Right hindlimb (tissue), 1 donor: ENCODE data around the gene PROK2.

ENCODE experiments used
- DNase-seq: peaks from one replicate; pipeline ENCODE4 v3.0.0-alpha.2; 2018

The PROK2 gene, protein sequence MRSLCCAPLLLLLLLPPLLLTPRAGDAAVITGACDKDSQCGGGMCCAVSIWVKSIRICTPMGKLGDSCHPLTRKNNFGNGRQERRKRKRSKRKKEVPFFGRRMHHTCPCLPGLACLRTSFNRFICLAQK

DNA sequence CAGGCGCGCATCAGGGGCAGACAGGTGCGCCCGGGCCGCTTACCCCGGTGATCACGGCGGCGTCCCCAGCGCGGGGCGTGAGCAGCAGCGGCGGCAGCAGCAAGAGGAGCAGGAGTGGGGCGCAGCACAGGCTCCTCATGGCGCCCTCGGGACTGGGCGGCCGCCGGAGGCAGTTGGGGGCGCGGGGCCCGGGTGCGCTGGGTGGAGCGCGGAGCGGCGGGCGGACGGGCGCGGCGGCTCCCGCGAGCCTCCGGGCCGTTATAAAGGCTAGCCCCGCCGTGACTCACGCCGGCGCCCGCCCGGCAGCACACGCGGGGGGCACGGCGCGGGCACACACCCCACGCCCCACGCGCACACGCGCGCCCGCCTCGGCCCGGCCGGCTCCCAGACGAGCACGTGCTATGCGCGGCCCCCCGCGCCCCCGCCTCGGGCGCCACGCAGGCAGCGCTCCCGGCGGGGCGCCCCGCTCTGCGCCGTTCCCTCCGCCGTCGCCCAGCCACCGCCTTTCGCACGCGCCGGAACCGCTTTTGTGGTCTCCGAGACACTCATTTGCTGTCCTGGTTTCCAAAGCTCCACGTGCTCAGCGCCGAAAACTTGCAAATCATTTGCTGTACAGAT, at the start of gene PROK2:
Gene PROK2, minus strand, starts transcription at position 235 of the 618 bp plus-strand sequence. Its CDS starts 96 bp downstream, at position 139.
- peak; percentile 55 for DNase-seq

DNA sequence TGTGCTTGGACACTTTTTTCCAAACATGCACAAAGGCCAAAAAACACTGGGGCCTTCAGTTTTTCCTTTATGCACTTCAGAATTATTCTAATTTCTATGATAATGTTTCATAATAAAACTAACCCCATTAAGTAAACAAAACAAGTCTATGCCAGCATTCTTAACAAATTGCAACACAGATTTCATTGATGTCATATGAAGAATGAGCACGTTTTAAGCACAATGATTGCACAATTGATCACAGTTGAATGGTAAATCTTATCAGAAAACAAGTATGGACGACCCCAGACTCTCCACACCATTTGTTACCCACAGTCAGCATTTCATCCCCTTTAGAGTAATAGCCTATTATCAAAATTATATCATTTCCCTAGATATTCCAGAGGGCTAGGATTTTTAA, 46.7 kb upstream of the PROK2 start:
- DNase-seq = no peak

DNA sequence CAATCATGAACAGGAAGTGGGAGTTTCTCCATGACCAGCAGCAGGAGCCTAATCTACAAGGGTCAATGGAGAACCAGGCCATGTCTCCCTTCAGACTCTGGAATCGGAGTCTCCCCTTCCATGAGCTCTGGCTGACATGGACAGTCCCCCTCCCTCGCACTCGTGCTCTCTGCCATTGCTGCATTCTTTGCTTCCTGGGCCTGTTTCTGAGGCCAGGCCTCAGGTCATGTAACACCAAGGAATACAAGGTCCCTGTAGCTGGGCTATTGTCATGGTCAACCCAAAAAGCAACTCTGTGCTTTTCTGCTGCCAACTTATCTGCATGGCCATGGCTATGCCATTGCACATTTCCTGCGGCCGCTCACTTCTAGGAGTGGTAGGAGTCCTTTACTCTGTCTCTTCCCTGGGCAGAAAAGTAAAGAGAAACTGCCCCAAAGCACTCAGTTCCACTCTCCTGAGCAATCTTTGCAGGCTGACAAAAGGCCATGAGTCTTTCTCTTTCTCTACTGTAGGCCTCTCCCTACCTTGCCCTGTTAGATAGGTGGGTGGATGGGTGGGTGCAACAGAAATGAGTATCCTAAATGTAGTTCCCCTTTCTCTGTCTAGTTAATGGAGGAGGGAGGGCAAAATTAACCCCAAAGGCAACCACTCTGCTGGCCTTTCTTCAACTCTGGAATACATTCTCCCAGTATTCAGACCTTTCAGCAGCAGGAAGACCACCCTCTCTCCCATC, 40.8 kb upstream of the PROK2 start:
- DNase-seq = no peak

DNA sequence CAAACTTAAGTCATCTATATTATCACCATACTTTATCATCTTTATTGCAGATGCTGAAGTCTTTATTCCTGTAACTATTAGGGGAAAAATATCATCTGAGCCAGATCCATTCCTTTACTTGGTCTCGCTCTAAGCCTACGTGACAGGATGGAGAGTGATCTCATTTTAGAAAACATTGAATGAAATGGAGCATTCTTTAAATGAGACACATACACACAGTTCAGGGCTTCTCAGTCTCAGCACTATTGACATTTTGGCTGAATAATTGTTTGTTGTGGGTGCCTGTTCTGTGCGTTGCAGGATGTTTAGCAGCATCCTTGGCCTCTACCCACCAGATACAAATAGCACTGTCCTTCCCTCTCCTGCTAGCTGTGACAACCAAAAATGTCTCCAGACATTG, 36.2 kb upstream of the PROK2 start:
- no peak for DNase-seq

DNA sequence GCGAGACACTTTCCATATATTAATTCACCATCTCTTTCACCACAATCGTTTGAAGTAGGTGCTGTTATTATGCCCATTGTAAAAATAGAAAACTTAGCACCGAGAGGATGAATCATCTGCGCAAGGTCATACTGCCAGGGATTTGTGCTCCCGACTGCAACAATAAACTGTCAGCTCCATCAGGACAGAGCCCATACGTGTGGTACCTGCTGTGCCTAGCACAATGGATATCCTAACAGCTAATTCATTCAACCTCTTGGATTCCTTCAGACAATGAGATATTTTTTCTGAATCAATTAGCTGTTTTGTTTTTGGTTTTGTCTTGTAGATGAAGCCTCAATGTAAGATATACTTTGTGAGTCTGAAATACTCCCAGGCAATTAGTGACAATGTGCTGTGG, 32.3 kb upstream of the PROK2 start:
- no peak for DNase-seq

DNA sequence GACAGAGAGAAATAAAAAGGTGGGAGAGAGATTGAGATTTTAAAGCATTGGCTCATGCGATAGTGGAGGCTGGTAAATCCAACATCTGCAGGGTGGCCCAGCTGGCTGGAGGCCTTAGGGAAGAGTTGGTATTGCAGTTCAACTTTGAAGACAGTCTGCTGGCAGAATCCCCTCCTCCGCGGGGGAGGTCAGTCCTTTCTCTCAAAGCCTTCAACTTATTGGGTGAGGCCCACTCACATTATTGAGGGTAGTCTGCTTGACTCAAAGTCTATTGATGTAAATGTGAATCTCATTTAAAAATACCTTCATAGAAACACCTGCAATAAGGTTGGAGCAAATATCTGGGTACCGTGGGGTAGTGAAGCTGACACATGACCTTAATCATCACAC, 31.8 kb upstream of the PROK2 start:
- no peak for DNase-seq

DNA sequence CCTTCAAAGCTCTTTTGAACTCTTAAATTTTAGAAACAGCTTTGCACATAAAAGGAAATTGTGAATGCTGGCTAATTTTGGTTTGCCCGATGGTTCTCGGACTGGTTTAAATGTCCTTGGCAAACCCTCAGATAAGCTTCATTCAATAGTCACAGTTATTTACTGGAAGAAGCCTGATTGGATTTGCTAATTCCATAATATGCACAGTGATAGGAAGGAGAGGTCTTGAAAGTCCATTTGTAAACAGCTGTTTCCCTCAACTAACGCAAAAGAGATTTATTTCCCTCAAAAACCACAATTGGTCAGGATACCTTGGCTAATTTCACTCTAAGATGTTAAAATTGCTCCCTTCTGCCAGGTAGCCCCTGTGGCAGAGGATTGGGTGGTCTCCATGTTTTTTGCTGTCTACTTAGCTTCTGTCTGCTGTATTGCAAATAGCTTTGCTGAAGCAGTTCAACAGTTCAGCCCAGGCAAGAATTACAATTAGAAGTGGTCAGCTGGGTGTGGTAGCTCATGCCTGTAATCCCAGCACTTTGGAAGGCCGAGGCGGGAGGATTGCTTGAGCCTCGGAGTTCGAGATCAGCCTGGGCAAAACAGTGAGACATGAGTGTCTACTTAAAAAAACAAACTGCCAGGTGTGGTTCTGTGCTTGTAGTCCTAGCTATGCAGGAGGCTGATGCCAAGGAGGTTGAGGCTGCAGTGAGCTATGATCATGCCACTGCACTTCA, 30.6 kb upstream of the PROK2 start:
- no peak for DNase-seq

DNA sequence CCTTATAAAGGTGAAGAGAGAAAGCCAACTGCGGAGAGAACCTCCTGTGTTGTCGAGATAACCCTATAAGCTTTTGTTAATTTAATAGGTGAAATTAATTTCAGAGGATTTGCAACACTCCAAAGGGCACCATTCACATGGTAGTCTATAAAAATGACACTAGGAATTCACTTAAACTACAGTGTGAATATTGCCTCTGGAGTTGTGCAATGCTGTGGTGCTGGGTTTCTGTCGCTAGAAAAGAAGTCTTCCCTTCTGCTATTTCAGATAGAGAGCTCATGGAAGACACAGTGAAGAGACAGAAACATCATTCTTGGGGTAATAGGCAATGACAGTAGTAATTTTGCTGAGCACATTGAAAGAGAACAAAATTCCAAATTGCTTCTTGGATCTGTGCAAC, 28.8 kb upstream of the PROK2 start:
- DNase-seq = no peak

DNA sequence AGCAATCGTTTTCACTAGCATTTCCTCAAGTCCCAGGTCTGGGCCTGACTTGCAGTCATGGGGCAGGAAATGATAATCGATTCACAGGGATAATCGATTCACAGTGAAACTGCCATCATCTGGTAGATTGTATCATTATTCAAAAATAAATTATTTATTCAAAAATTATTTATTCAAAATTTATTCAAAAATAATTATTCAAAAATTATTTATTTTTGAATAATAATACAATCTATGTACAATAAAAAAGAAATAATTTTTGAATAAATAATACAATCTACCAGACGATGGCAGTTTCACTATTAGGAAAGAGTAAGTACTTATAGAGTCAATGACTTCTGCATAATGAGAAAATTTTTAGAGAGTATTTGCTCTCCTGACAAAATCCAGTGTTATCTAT, 28.1 kb upstream of the PROK2 start:
- no peak for DNase-seq

DNA sequence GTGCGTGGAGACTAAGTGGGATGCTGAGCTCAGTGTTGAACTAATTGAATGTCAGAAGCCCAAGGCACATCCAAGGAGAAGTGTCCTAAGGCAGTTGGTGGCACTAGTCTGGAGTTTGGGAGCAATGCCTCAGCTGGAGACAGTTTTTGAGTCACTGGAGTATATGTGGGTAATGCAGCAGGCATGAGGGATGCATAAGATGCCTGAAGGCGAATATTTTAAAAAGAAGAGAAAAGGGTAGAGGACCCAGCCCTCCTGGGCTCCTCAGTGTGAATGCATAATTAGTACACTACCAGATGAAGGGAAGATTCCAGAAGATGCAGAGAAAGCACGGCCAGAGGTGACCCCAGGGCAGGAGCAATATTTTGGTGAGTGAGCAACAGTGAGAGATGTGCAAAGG, 25.1 kb upstream of the PROK2 start:
- no peak for DNase-seq

DNA sequence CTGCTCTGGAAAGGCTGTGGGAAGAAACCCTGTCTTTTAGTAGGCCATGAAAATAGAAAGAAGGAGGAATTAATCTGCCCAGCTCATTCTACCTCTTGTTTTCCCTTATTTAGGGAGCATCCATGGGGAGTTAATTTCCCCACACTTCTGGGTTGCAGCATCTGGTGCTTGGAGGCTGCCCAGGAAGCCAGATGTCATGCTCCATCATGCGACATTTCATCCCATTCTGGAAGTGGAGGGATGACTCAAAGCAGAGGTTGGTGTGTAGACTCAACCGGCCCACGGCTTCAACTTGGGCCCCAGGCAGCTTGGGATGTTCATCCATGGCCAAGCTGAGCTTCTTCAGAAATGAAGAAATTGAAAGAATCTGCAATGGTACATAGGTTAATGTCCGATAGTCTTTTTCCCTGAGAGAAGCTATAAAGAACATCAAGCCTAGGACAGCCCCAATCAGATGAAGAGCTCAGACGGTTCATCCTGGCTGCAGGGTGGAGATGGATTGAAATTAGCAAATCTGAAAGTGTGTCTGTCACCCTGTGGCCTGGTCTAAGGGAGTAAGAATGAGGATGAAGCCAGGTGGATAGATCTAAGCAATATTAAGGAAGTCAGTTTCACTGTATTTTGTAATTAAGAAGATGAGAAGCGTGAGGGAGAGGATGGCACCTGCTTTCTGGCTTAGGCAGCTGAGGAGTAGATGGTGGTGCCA, 24.5 kb upstream of the PROK2 start:
- no peak for DNase-seq

DNA sequence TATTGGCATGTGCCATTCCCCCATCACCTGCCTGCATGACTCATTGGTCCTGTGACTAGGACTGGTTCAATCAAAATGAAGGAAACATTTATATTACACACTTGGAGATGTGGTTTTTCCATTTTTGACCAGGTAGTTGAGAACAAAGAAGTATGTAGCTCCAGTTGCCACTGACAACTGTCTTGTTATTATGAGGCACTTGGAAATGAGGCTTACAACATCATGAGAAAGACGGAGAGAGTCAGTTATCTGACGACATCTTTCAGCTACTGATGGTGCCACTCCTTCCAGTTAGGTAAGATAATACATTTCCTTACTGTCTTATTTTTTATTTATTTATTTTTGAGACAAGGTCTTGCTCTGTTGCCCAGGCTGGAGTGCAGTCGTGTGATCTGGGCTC, 21.8 kb upstream of the PROK2 start:
- DNase-seq = no peak

DNA sequence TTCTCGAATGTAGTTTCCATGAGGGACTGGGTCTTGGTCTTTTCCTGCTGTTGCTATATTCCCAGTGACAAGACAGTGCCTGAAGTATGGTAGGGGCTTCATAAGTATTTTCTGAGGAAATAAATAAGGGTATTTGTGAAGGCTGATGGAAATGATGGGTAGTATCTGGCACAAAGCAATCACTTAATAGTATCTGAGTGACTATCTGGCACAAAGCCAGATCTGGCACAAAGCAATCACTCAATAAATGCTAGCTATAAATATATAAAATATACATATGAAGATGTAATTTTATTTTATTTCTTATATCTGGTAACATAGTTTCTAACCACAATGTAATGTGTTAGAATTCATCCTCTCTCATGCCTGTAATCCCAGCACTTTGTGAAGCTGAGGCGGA, 20.7 kb upstream of the PROK2 start:
- no peak for DNase-seq

DNA sequence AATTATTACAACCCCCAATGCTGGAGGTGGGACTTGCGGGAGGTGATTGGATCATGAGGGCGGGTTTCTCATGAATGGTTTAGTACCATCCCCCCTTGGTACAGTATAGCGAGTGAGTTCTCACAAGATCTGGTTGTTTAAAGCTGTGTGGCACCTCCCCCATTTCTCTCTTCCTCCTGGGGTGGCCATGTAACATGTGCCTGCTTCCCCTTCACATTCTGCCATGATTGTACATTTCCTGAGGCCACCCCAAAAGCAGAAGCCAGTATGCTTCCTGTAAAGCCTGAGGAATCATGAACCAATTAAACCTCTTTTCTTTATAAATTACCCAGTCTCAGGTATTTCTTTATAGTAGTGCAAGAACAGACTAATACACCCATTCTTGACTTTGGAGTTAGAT, 20.3 kb upstream of the PROK2 start:
- no peak for DNase-seq

DNA sequence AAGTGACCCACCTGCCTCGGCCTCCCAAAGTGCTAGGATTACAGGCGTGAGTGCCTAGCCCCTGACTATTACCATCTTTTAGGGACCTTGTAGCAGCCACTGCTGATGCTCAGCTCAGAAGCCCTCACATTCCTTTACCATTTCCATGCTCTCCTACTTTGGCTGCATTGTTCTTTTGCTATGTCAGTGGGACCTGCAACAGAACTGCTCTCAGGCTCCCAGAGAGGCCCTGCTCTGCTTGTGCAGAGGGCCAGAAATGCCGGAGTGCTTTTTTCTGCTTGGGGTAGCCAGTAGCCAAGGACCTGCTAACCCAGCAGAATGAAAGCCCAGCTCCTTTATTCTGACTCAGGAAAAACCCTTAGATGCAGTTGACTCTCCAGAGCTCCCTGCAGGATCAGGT, 18.3 kb upstream of the PROK2 start:
- DNase-seq = no peak

DNA sequence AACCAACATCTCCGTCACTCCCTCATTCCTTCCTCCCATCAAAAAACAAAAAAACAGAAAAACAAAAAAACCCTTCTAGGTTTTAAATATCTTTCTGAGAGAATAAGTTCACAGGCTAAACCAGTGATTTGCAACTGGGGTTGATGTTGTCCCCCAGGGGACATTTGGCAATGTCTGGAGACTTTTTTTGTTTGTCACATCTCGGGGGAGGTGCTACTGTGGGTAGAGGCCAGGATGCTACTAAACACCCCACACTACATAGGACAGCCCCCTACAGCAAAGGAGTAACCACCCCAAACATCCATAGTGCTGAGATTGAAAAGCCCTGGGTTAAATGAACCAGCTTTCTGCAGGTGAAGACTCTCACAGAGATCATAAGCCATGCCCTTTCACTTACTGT, 17.0 kb upstream of the PROK2 start:
- no peak for DNase-seq

DNA sequence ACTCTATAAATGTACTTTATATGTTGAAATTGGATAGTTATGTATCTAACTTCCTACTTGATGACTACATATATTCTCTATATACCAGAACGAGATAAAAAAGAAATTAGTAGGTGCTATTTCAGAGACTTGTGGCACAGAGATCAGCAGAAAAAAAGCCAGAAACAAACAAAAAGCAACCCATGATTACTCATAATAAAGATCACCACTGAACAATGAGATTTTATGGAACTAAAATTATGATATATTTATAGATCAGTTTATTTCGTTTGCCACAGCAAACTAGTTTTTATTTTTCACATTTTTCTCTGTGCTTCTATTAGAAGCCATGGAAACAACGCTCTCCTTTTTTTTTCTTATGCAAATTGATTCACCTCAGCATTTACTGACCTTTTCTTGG, 15.1 kb upstream of the PROK2 start:
- no peak for DNase-seq

DNA sequence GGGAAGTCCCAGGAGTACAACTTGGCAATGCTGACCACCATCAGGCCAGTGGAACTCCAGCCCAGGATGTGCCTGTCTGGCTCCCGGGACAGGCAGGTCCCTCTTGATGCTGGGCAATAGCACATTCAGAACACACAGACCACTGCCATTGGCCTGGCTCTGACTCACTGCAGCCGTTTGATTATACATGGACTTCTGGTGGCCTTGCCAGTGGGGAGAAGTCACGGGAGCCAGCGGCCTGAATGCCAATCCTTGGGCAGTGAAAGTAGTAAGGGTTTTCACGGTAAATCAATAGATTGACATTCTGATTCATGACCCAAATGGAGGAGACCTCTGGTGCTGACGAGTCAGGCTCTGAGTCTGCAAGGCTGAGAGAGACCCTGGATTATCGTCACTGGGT, 12.5 kb upstream of the PROK2 start:
- DNase-seq = no peak

DNA sequence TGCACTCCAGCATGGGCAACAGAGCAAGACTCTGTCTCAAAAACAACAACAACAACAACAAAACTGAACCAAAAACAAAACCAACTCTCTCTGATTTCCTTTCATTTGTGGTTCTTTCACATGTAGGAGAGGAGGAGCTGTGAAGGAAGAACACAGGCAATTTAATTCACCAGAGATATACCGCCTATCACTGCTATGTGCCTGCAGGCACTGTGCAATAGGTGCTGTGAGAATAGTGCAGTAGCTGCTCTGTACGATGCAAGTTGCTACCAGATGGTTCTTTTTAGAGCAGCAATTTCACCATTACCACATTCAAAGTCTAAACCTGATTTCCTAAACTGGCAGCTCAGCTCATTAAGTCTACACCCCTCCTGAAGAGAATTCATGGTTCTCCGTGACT, 11.3 kb upstream of the PROK2 start:
- DNase-seq = no peak

DNA sequence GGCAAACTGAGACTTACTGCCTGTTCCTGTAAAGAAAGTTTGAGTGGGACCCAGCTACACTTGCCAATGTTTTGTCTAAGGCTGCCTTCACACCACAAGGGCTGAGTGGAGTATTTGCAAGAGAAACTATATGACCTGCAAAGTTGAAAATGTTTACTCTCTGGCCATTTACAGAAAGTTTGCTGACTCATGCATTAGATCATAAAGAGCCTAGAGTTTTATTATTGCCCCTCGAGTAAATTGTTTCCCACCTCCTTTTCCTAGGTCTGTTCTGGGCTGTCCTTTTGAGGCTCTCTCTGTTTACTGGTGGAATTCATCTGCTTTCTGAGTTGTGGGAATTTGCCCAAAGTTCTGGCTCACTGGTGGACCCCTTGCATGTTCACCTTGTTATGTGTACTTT, 6.7 kb upstream of the PROK2 start:
- DNase-seq = no peak

DNA sequence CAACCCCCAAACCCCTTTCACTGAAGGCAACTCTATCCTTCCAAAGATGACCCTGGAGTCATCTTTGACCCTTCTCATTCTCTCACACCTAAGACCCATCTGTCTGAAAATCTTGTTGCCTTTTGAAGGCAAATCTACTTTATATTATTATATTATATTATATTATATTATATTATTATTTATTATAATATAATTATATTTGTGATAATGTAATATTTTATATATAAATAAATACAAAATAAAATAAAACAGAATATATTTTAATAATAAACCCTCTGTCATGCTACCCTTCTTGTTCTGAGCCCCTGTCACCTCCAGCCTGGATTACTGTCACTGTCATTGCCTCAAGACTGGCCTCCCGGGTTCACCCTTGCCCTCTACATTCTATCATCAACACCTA, 5.0 kb upstream of the PROK2 start:
- no peak for DNase-seq

DNA sequence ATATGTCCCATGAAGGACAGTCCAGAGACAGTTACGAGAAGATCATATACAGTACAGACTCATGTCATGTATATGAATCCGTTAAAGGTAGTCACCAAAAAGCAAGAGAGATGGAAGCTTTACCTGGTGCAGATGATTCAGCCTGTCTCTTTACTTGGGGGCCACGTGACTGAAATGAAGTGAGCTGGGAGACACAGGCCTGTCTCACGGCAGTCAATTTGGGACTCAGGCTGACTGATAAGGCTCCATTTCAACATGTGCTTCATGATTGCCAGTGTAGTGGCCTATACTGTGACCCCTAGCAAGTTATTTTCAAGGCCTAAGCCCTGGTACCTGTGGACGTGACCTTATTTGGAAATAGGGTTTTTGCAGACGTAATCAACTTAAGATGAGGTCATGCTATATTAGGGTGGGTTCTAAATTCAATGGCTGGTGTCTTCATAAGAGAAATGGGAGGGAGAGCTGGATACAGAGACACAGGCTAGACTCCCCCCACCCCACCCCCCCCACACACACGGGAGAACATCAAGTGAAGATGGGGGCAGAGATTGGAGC, 3.0 kb upstream of the PROK2 start:
- DNase-seq = no peak

DNA sequence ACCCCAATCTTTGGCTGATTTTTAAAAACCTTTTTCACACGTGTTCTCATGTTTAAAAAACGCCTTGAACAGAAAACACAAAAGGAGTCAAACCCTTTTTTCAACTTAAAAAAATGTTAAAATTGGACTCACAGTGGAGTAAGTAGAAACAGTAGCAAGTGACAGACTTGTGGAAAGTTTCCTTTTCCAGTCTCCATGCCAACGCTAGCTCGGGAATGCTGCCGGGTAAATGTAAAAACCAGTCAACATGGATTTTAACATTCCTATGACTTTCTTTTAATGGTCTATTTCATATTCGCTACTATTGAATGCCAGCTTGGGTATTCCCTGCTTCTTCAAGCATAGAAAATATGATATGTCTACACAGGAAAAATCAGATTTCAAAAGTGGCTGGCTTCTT, 1.6 kb upstream of the PROK2 start:
- peak; percentile 77 for DNase-seq
